GM12892 (cell line): Measurements from ENCODE around the gene FGFR2.

Source experiments
- DNase-seq: peaks from one replicate; pipeline ENCODE4 v3.0.0; 2011; ENCODE audit not compliant: insufficient read length
- FAIRE-seq: peaks from 2 replicates; lab custom pipeline; 2011; peaks lifted over from hg19 to GRCh38; lab: Jason Lieb, UNC
- POLR2A ChIP-seq: IDR thresholded peaks from 2 replicates; pipeline ENCODE4 v1.6.1; 2011; ENCODE audit warnings: low read depth, low read length, control low read depth
- POLR2AphosphoS5 ChIP-seq: IDR thresholded peaks from 2 replicates; pipeline ENCODE4 v1.6.1; 2011; ENCODE audit warnings: low read depth, low read length, control low read depth
- TAF1 ChIP-seq: IDR thresholded peaks from 2 replicates; pipeline ENCODE4 v1.6.1; 2011; ENCODE audit warnings: low read depth, mild to moderate bottlenecking, control low read depth, low read length, borderline replicate concordance

The FGFR2 gene

DNA sequence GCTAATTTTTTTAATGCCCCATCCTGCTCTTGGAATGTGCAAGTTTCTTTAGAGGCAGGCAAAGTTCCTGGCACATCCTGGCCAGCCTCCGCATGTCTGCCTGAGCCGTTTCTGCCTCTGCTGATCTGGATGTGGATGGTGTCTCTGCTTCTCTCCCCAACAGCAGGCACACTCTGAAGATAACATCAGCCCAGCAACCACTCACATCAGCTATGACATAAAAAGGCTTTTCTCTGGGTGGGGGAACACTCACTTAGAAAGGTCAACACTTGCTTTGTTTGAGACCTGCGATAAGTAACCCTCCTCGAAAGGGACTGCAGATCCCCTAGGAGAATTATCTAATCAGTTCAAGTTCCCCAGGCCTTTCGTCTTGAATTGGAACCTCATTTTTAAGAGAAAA, 142.9 kb downstream of the FGFR2 start:
- no peak for TF ChIP-seq POLR2A
- DNase-seq (no peak), FAIRE-seq (no peak)

DNA sequence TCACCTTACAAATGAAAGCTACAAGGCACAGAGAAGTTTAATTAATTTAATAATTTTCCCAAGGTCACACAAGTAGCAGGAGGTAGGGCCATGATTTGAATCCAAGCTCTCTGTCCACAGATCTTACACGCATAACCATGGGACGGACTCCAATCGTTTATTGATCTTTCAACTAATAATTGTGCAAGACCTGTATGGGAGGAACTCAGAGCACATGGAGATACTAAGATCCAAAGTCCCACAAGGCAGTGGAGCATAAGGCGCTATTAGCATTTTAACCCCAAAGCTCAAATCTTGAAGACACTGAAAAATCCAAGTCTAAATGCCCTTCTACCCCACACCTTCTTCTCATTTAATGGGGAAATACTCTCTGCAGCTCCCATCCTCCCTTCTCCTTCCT, 143.5 kb downstream of the FGFR2 start:
- FAIRE-seq (no peak), DNase-seq (no peak)
- no peak for TF ChIP-seq POLR2AphosphoS5
- no peak for TF ChIP-seq POLR2A
- no peak for TF ChIP-seq TAF1

DNA sequence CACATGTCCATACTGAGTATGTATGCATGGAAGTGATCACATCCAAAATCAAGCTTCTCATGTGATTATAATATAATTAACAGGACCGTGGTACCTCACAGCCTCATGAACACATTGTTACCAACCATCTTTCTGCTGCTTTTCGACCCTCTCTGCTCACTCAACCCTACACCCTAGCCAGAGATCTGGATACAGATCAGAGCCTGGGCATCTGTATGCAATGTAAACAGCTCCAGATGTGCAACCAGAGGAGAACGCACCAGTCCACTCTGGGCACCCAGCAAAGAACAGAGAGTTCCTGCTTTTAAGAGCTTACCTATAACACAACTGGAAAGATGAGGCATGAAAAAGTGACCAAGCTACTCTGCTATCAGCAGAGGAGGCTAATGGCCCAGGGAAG, 145.1 kb downstream of the FGFR2 start:
- TF ChIP-seq POLR2A, result no peak
- TF ChIP-seq POLR2AphosphoS5, result no peak
- no peak for TF ChIP-seq TAF1
- FAIRE-seq, result no peak
- no peak for DNase-seq

DNA sequence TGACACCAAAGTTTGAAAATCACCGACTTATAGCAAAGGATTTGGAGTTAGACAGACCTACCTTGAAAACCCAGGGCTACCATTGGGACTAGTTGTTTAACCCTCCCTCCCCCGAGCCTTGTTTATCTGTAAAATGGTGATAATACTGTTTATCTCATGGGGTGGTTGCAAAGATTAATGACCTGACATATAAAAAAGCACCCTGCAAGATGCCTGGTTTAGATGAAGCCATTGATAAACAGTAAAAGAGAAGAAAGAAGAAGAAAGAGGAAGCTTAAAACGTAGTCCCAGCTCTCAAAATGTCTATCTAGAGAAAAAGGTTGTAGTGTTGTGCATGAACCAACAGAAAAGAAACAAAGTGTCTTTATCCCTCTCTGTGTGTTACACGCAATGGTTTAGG, 145.7 kb downstream of the FGFR2 start:
- DNase-seq, result no peak
- TF ChIP-seq TAF1 (no peak), POLR2AphosphoS5 (no peak), POLR2A (no peak)
- no peak for FAIRE-seq

DNA sequence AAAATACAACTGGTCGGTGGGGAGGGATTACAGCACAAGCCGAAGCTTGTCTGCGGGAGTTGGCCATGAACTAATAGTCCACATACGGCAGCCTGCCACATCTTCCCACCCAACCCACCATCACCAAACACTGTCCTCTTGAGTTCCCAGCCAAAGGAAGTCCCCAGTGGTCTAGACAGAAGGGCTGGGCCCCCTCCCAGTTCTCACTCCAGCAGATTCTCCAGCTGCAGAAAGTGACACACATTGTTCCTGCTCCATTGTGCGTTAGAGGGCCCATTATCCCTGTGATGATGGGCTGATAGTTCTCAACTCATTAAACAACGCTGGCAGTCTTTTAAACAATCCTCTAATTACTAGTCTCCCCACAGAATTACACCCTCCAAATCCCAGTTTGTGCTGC, 148.0 kb downstream of the FGFR2 start:
- TF ChIP-seq POLR2AphosphoS5 (no peak), POLR2A (no peak), TAF1 (no peak)
- DNase-seq, result no peak
- FAIRE-seq, result no peak

DNA sequence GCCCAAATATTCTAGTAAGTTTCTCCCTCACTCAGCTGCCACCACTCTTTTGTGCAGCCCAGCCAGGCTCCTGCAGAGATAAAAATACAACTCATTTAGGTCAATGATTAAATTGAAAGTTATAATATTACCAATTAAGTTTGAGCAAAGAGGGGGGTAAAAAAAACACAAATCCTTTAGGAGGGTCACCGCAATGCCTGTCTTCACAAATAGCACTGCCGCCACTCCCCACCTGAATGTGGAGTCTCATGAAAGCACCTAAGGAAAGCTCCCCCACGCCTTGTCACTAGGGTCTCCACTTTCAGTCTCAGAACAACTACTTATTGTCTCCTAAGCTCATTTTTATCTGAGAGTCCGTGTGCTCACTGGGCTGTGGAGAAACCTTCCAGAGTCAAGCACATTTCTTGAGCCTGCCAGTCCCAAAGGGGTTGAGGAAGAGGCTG, 148.7 kb downstream of the FGFR2 start:
- DNase-seq (no peak), FAIRE-seq (no peak)
- no peak for TF ChIP-seq TAF1
- no peak for TF ChIP-seq POLR2AphosphoS5
- TF ChIP-seq POLR2A, result no peak

DNA sequence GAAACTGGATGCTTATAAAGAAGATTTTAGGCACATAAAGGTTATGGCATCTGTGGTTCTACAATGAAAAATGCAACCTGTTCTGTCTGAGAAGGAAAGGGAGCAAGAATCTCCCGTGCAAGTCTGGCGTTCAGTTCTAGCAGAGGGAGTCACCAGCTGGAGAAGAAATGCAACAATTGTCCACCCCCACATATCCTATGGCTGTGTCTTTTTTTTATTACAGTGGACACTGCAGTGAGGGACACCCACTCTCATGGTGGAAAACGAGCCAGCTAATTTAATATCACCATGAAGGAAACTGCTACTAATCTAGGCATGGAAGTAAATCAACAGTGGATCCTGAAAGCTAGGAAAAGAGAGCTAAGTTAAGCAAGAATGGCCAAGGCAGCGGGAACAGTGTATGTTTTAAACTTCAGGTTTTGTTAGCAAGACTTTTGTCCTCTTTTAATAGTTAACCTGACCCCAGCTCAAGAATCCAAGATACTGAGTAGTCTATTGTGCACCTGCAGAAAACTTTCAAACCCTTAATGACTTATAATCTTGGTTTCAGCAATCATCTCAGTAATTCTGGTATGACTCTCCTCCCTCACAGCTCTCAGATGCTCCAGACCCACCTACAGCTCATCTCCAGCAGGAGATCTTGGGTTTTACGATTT, 149.3 kb downstream of the FGFR2 start:
- DNase-seq (no peak), FAIRE-seq (no peak)
- no peak for TF ChIP-seq POLR2A
- no peak for TF ChIP-seq POLR2AphosphoS5
- no peak for TF ChIP-seq TAF1

DNA sequence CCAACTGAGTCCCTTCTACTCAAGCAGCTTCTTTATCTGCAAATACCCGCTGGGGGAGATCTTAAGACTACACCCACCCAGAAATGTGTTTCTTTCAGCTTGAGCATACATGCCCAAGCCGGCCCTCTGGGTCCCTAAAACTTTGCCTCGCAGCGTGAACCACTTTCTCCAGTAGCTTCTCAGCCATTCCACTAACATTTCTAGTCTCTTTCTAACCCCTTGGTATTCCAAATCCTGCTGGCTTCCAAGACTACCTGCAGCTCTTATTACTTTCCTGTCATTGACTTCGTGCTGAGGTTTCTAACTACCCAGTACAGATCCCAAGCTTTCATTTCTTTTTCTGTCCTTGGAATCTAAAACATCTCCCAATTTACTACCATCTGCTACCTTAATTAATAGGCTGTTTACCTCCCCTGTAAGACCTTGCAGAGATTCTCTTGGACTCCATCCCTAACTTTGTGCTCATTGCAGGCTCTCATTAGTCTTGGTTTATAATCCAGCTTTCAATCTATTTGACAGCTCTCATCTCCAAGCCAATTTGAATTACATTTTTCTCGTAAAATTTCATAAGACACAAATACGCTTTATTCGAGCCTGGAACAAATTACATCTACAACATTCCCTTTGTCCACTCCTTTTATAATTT, 153.6 kb downstream of the FGFR2 start:
- TF ChIP-seq POLR2A (no peak), POLR2AphosphoS5 (no peak), TAF1 (no peak)
- FAIRE-seq, result no peak
- DNase-seq, result no peak

DNA sequence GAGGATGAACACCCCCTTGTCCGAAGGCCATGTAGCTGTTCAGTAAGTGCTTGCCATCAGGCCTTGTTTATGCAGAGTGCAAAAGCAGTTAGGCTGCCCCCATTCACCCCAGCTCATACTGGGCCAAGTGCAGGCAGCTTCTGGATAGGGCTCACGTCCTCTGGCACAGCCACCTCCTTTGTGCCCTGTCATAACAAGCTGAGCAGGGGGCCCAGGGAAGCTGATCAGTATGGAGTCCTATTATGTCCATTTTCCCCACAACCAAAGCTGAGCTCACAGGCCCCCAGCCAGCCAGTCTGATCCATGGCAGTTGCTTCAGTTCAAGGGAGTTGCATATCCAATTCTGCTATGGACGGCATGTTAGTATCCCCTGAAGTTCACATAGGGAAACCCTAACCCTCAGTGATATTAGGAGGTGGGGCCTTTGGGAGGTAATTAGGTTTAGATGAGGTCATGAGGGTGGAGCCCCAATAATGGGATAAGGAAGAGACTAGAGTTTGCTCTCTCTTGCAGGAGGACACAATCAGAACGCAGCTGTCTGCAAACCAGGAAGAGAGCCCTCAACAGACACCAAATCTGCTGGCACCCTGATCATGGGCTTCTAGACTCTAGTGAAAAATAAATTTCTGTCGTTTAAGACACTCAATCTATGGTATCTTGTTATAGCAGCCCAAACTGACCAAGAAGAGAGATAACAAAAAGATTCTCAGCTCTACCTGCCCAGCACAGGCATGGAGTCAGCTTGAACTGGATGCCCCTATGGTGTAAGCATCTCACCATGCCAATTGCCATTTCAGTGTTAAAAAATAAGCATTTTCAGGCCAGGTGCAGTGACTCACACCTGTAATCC, 155.9 kb downstream of the FGFR2 start:
- no peak for TF ChIP-seq POLR2AphosphoS5
- TF ChIP-seq POLR2A, result no peak
- TF ChIP-seq TAF1, result no peak
- DNase-seq (no peak), FAIRE-seq (no peak)

DNA sequence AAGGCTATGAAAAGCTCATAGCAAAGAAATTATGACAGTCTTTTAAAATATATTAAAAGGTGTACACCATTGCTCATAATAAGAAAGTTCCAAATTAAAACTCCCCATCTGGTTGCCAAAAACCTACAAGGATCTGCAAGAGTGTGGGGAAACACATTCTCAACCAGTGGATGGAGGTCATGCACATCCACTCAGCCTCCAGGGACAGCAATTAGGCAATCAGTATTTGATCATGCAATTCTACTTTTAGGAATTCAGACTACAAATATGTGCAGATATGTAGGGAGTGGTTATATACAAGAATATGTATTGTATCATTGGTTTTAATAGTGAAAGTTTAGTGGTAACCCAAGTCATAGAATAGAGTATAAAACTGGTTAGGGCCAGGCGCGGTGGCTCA, 157.8 kb downstream of the FGFR2 start:
- FAIRE-seq, result no peak

DNA sequence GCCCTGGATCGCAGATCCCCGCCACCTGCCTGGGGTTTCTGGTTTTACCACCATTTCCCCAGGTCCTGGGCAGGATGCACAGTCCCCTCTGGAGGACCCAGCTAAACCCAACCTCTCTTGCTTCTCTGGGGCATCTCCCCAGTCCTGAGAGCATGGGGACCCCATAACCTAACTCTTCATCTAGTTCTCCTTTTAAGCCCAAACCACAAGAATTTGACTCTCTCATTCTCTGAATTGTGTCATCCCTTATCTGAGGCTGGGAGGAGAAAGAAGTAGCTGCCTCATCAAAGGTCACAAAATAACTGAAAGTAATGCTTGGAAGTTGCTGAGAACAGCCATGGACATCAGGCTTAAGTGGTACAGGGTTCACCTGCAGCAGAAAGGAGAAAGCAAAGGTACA, 159.9 kb downstream of the FGFR2 start:
- FAIRE-seq (no peak), DNase-seq (no peak)
- TF ChIP-seq TAF1 (no peak), POLR2AphosphoS5 (no peak), POLR2A (no peak)

More for the DNA sequence above, 157.8 kb downstream of the FGFR2 start:
- no peak for DNase-seq
- TF ChIP-seq POLR2AphosphoS5 (no peak), TAF1 (no peak)

DNA sequence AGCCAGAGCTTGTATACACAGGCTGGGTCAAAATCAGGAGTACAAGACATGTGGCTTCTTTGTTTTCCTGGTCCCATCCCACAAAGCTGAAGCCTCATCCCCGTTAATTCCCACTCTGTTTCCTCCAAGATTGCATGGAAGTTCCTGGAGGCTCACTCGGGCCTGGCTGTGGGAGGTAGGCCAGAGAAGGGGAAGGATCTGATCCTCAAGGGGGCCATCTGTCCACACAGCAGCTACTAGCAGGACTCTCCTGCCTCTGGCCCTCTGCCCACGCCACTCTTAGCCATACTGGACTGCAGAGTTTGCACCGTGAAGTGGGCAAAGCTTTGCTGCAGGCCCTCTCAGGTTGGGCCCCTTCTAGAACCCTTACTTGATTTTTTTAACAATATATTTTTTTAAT, 160.6 kb downstream of the FGFR2 start:
- TF ChIP-seq POLR2A, result no peak
- TF ChIP-seq TAF1, result no peak
- TF ChIP-seq POLR2AphosphoS5, result no peak
- FAIRE-seq (no peak), DNase-seq (no peak)
